GM19238 (cell line): ENCODE results near the gene ASTL.
"Not testable (repeated sequence)": the region's sequence is repeated elsewhere in the genome, so short reads cannot be mapped to it uniquely, and the experiment has no call there.

Experiments used
- DNase-seq: peaks from one replicate; pipeline ENCODE4 v3.0.0; 2011; ENCODE audit warnings: low spot score; ENCODE audit not compliant: insufficient read length

The ASTL gene

GRCh38 chr2:96099861-96100798, 38.2 kb downstream of the ASTL start:
- DNase-seq: peak; percentile 1

DNA sequence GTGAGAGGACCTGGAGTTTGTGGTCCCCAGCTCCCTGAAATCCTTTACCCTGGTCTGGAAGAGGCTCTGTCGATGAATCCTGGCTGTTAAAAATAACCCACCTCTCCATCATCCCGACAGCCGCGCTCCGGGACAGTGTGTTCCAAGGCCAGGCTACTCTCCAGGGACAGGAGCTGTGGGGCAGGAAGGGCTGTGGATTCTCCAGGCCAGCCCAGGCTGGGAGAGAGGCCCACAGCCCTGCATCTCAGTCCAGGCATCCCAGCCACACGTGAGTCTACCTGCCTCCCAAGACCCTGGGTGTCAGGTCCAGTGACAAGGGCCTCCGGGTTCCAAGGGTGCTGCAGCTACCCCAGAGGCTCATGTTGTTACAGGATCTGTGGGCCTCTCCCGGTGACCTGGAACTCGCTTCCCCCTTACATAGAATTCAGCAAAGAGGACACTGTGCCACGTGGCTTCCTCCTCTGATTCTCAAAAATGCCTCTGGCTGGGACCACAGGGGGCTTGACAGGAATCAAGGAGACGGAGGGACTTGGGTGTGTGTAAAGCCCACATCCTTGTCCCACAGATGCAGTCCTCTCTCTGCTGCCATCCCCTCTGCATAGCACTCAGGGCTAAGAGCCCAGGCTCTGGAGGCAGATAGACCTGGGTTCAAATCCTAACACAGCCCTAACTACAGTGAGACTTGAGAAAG, 39.3 kb downstream of the ASTL start:
- DNase-seq: no peak

GRCh38 chr2:96097951-96098823, 40.1 kb downstream of the ASTL start:
- DNase-seq: no peak

- DNase-seq: no peak
Observed at GRCh38 chr2:96097441-96097840, 40.9 kb downstream of the ASTL start.

- DNase-seq: no peak
Observed at GRCh38 chr2:96095116-96095636, 43.1 kb downstream of the ASTL start.

DNA sequence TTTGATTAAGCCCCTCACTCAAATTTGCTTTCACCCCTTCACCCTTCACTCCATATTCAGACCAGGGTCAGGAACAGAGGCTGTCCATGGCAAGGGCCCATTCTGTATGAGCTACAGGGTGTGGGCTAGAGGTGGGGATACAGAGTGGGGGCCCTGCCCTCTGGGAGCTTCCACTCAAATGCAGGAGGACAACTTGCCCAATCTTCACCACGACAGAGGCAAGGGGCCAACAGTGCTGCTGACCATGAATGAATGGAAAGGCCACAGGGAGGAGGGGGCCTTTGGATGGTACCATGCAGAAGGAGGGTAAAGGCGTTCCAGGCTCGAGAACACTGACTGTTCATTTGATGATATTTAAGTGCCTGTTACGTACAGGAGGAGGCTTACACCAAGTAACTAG, 44.8 kb downstream of the ASTL start:
- DNase-seq: no peak

DNA sequence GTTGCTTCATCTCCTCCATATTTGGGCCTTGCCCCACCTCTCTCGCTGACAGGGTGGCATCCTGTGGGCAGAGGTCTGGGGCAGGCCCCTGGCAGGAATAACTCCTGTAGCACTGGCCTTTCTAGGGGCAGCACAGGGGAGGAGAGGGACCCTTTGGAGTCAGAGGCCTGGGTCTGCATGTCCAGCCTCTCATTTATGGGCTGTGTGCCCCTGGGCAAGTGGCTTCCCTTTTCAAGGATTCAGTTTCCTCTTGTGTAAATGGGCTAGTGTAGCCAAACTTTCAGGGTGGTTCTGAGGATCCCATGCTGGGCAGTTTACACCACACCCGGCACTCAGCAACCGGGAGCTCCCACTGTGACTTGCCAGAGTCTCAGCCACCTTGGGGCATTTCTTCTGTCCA, 45.4 kb downstream of the ASTL start:
- no peak for DNase-seq

DNA sequence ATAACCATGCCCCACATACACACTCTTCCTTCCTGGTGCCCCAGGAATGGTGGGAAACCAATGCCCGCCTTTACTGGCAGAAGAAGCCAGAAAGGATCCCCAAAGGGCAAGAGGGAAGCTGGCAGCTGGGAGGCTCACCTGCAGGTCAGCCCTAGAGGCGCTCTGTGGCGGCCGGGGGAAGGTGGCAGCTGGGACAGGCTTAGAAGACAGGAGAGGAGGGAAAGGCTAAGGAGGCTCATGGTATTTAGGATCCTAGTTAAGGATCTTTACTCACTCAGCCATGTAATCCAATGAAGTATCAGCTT, 45.8 kb downstream of the ASTL start:
- no peak for DNase-seq

- DNase-seq: no peak
Observed at GRCh38 chr2:96091711-96092572, 46.4 kb downstream of the ASTL start.

DNA sequence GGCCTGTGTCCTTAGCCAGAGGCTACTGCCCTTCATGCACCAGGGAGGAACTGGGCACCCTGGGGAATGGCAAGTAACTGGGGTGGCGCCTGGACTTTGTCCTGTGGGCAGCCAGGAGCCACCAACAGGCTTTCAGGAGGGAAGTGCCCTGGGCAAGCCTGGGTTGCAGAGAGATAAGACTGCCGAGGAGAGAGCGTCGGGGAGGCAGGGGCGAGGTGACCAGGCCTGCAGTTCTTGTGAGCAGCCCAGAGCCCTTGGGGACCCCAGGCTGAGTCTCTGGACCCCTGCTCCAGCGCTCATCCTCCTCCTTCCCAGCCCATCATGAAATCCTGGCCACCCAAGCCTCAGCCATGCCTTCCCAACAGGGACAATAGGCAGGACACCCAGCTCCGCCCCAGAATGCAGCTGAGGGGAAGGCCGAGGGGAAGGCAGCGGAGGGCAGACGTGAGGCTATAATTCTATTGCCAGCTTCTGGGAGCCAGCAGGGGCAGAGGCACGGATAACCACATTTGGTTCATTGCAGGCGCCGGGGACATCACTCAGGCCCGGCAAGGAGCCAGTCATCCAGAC, 47.1 kb downstream of the ASTL start:
- DNase-seq: no peak

- DNase-seq: no peak
Observed at GRCh38 chr2:96090196-96090926, 47.9 kb downstream of the ASTL start.

DNA sequence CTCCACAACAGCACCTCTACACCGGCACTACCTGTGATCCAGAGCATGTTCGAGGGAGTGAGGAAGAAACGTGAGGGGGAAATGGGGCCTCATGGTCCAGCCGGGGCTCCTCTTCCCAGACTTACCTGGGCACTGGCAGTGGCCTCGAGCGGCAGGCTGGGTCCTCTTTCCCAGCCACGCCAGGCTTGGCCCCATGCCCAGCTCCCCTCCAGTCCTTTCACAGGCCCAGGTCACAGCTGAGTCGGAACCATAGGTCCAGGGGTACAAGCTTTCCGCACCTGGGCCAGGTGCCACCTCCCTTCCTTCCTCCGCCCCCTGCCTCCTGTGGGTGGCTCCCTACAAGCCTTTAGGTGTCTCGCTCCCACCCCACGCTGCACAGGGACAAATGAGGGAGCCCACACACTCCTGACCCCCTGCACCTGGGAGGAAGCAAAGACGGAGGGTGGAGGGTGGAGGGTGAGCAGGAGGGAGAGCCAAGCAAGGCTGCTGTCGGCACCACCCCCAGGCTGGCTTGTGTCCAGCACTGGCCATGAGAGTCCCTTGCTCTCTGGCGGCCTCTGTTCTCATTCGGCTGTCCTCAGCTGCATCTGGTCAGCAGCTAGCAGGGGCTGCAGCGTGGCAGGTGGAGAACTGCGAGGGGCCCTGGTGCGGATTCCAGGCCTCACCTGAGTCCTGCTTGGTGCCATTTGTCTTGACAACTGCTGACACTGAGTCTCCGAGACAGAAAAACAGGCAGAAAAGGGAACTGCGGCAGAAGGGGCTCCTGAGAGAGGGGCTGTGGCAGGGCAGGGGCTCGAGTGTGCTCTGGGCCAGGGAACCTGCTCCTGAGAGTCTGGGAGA, 48.7 kb downstream of the ASTL start:
- no peak for DNase-seq

DNA sequence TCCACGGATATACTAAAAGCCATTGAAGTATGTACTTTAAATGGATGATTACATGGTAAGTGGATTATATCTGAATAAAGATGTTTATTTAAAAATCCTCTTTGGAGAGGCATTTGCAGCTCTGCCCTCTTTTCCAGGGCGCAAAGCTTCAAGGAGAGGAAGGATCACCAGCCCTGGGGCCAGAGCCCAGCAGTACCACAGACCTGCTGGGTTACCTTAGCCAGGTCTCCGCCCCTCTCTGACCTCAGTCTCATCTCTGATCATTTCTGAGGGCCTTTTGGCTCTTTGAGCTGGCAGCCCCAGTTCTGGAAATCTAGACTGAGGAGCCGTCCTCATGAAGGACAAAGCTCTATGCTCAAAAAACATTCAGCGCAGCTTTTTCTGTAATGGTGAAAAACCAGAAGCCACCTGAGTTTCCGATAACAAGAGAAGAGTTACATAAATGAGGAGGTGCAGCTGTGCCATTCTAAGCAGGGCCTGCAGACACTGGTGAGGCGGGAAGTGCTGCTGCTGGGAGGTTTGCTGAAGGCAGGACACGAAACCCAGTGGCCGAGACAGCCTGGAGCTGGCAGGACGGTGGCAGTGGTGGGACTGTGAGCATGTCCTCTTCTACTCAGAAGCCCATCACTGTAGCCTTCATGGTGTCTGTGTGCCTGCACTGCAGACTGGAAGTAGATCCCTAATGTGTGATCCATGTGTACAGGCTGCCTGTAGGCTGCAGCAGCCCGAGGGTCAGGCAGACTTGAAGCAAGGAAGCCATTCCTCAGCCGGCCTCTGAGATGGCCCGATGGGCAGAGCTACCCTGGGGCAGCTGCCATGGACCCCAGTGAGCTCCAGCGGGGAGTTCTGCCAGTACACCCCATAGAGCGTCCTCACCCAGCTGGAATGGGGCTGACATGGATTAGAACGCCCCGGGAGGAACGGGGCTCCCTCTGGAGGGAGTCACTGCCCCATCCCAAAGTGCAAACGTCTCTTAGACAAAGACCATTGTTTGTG, 49.7 kb downstream of the ASTL start:
- DNase-seq: no peak

DNA sequence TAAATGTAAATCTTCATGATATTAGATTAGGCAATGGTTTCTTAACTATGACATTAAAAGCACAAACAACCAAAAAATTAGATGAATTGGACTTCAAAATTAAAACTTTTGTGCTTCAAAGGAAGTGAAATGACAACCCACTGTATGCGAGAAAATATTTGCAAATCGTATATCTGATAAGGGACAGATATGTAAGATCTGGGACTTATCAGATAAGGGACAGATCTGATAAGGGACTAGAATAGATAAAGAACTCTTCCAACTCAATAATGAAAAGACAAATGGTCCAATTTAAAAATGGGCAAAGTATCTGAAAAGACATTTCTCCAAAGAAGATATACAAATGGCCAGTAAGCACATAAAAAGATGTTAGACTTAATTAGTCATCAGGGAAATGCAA, 51.2 kb downstream of the ASTL start:
- no peak for DNase-seq

- no peak for DNase-seq
Observed at GRCh38 chr2:96085541-96086355, 52.6 kb downstream of the ASTL start.

DNA sequence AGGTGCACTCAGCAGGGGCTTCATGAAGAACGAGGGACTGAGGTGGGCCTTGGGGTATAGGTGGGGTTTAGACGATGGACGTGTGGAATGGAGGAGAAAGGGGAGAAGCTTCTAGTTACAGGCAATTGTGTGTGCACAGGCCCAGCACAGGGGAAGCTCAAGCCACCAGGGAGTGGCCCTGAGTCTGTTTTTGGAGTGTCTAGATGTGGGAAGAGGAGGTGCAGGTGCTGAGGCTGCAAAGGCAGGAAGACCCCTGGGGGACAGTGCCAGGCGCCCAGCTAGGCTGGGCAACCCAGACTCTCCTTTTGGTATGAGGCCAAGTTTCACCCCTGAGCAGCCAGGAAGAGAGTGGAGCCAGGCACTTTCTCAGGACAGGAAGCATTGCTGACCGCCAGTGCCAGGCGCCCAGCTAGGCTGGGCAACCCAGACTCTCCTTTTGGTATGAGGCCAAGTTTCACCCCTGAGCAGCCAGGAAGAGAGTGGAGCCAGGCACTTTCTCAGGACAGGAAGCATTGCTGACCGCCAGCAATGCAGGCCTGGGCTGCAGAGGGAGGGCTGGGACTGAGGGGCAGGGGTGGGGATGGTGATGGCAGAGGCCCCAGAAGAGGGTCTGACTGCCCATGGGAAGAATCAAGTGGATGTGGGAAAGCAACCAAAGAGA, 53.3 kb downstream of the ASTL start:
- not testable (repeated sequence) for DNase-seq
